ENCODE results near the gene KRT74. TPM values are rescaled to one million over a fixed set of nuclear protein-coding genes. Genes with fewer than 3 reads are reported as not detected.

The KRT74 gene
- total RNA-seq, 2 experiments from 2014 or later = not detected

DNA sequence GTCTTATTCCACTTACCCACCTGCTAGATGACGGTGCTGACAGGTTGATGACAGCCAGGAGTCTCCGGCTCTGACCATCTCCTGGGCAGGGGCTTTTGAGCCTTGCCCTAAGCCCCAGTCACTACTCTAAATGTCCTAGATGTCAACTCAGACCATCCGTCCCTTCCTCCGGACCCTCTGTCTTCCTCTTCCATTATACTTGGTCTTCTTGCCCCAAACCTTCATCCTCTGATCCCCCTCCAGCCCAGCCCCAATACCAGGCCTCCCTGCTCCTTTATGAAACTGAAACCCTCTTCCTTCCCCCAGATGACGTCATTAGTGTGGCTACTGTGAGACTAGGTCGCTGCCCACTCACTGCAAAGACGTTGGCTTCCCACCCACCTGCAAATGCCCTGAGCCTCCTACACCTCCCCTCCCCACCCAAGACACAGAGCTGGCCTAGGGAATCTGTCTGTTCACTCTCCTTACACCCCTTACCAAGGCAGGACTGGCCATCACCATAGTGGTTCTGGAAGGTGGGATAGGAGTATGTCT, 30.8 kb downstream of the KRT74 start:
- no peaks in the 10 kb centered on the region for H3K79me2 ChIP-seq (ENCODE audit: insufficient read depth, low read depth, low read length)
- TF ChIP-seq, protein P1, sequence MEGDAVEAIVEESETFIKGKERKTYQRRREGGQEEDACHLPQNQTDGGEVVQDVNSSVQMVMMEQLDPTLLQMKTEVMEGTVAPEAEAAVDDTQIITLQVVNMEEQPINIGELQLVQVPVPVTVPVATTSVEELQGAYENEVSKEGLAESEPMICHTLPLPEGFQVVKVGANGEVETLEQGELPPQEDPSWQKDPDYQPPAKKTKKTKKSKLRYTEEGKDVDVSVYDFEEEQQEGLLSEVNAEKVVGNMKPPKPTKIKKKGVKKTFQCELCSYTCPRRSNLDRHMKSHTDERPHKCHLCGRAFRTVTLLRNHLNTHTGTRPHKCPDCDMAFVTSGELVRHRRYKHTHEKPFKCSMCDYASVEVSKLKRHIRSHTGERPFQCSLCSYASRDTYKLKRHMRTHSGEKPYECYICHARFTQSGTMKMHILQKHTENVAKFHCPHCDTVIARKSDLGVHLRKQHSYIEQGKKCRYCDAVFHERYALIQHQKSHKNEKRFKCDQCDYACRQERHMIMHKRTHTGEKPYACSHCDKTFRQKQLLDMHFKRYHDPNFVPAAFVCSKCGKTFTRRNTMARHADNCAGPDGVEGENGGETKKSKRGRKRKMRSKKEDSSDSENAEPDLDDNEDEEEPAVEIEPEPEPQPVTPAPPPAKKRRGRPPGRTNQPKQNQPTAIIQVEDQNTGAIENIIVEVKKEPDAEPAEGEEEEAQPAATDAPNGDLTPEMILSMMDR (conservative IDR thresholded peaks at IDR 0.05; ENCODE audit: low read length) = no peak
- TF ChIP-seq EZH2phosphoT487 (IDR thresholded peaks at IDR 0.05; ENCODE audit: borderline replicate concordance, low read depth, low read length) = no peak
- no peaks in the 10 kb centered on the region for H3K4me1 ChIP-seq (ENCODE audit: insufficient read depth, low read length, poor library complexity, severe bottlenecking)
- no peak overlapping the region for H3K4me3 ChIP-seq (ENCODE audit: low read depth, low read length, poor library complexity, severe bottlenecking)
- no peak overlapping the region for H3K27ac ChIP-seq (ENCODE audit: low read depth, low read length, poor library complexity, severe bottlenecking)
- H2AFZ ChIP-seq (ENCODE audit: low read length) = no peak overlapping the region
- DNase-seq (ENCODE audit: low spot score) = no peak
- CTCF ChIA-PET (ENCODE audit: unreplicated experiment) = no interaction called here
- POLR2A ChIA-PET = no interaction called here
- H4K20me1 ChIP-seq (ENCODE audit: insufficient read depth, low read length) = no peaks in the 10 kb centered on the region
- no peaks in the 10 kb centered on the region for H3K9me2 ChIP-seq (ENCODE audit: insufficient read depth, low read length)
- intact Hi-C loops (cut with micrococcal nuclease; ENCODE audit: unreplicated experiment) = no loop called here
- no TSS peak for BruUV-seq (replicated peaks)
- no peaks in the 10 kb centered on the region for H3K9me3 ChIP-seq (ENCODE audit: low read length)
- no peaks in the 10 kb centered on the region for H3K36me3 ChIP-seq (ENCODE audit: insufficient read depth, low read length)
- H3K4me2 ChIP-seq (ENCODE audit: low read length) = no peak overlapping the region

DNA sequence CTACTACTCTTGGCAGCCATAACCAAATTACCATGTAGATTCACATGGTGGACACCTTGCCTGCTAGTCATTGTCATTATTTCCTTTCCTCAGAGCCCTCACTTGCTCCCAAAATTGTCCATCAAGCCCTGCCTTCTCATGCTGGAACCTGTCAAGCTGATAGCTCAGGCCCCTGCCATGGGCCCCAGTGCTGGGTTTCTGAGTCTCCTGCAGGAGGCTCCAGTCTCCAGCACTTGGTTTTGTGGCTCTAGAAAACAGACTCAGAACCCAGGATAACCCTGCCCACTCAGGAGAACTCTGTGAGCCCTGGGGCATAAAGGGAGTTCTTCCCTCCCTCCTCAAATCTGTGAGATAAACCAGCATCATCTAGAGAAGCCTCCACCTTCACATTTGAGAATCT, 31.5 kb downstream of the KRT74 start:
- DNase-seq (ENCODE audit: low spot score) = no peak
- no peaks in the 10 kb centered on the region for H3K79me2 ChIP-seq (ENCODE audit: insufficient read depth, low read depth, low read length)
- H2AFZ ChIP-seq (ENCODE audit: low read length) = no peak overlapping the region
- no peak overlapping the region for H3K27ac ChIP-seq (ENCODE audit: low read depth, low read length, poor library complexity, severe bottlenecking)
- no peaks in the 10 kb centered on the region for H4K20me1 ChIP-seq (ENCODE audit: insufficient read depth, low read length)
- no TSS peak for BruUV-seq (replicated peaks)
- H3K9me2 ChIP-seq (ENCODE audit: insufficient read depth, low read length) = no peaks in the 10 kb centered on the region
- H3K4me3 ChIP-seq (ENCODE audit: low read depth, low read length, poor library complexity, severe bottlenecking) = no peak overlapping the region
- ChIA-PET POLR2A (no interaction called here), CTCF (ENCODE audit: unreplicated experiment) (no interaction called here)
- intact Hi-C loops (cut with micrococcal nuclease; ENCODE audit: unreplicated experiment) = no loop called here
- no peaks in the 10 kb centered on the region for H3K36me3 ChIP-seq (ENCODE audit: insufficient read depth, low read length)
- H3K4me1 ChIP-seq (ENCODE audit: insufficient read depth, low read length, poor library complexity, severe bottlenecking) = no peaks in the 10 kb centered on the region
- no peak overlapping the region for H3K4me2 ChIP-seq (ENCODE audit: low read length)
- no peak for TF ChIP-seq EZH2phosphoT487 (IDR thresholded peaks at IDR 0.05; ENCODE audit: borderline replicate concordance, low read depth, low read length)
- TF ChIP-seq, protein P1 (conservative IDR thresholded peaks at IDR 0.05; ENCODE audit: low read length) = no peak
- H3K9me3 ChIP-seq (ENCODE audit: low read length) = no peaks in the 10 kb centered on the region

DNA sequence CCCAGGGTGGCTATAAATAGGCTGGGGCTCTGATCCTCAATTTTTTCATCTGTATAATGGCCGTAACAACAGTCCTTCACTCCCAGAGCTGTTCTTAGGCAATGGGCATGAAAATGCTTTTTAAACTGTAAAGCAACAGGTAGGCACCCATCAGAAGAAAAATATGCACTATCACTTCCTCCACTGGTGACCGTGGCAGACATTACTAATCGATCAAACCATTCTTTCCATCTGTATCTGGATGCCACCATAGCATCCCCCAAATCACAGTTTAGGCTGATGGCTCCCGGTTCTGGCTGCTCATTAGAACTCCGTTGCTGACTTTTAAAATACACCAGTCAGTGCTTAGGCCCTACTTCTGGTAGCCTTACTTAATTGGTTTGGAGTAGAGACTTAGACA, 31.9 kb downstream of the KRT74 start:
- POLR2A ChIA-PET = no interaction called here
- Histone ChIP-seq H2AFZ (ENCODE audit: low read length) (no peak overlapping the region), H3K4me3 (ENCODE audit: low read depth, low read length, poor library complexity, severe bottlenecking) (no peak overlapping the region), H3K9me2 (ENCODE audit: insufficient read depth, low read length) (no peaks in the 10 kb centered on the region), H3K4me1 (ENCODE audit: insufficient read depth, low read length, poor library complexity, severe bottlenecking) (no peaks in the 10 kb centered on the region), H3K9me3 (ENCODE audit: low read length) (no peaks in the 10 kb centered on the region), H3K27ac (ENCODE audit: low read depth, low read length, poor library complexity, severe bottlenecking) (no peak overlapping the region), H3K4me2 (ENCODE audit: low read length) (no peak overlapping the region), H3K36me3 (ENCODE audit: insufficient read depth, low read length) (no peaks in the 10 kb centered on the region), H3K79me2 (ENCODE audit: insufficient read depth, low read depth, low read length) (no peaks in the 10 kb centered on the region), H4K20me1 (ENCODE audit: insufficient read depth, low read length) (no peaks in the 10 kb centered on the region)
- intact Hi-C loops (cut with micrococcal nuclease; ENCODE audit: unreplicated experiment) = no loop called here
- DNase-seq (ENCODE audit: low spot score) = no peak
- BruUV-seq (replicated peaks) = no TSS peak
- CTCF ChIA-PET (ENCODE audit: unreplicated experiment) = no interaction called here
- TF ChIP-seq EZH2phosphoT487 (IDR thresholded peaks at IDR 0.05; ENCODE audit: borderline replicate concordance, low read depth, low read length) = no peak
- TF ChIP-seq, protein P1 (conservative IDR thresholded peaks at IDR 0.05; ENCODE audit: low read length) = no peak
